ENCODE data around the gene TUBA3D. TPM values are rescaled to one million over a fixed set of nuclear protein-coding genes. Genes with fewer than 3 reads are reported as not detected.
"Not testable (repeated sequence)": the region's sequence is repeated elsewhere in the genome, so short reads cannot be mapped to it uniquely, and the experiment has no call there.

The TUBA3D gene
- total RNA-seq, 2 experiments from 2014 or later: not detected

DNA sequence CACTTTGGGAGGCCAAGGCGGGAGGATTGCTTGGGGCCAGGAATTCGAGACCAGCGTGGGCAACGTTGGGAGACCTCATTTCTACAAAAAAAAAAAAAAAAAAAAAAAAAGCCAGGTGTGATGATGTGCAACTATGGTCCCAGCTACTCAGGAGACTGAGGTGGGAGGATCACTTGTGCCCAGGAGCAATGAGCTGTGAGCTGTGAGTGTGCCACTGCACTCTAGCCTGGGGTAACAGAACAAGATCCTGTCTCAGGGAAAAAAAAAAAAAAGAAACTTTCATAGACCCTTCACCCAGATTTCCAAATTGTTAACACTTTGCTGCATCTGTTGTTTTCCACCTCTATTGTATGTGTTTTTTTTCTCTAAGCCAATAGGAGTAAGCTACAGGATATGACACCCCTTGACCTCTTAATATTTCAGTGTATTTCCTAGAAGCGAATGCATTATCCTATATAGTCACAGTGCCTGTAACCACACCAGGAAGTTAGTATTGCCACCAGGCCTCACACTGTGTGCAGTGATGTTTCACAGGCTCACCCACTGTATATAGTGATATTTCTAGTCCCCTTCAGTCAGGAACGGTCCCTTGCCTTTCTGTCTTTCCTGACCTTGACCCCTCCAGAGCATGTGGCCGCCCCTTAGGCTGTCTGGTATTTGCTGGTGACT, 28.3 kb downstream of the TUBA3D start:
- H3K27me3 Mint-ChIP-seq; intact Hi-C loops (cut with DNase I, micrococcal nuclease); H3K4me1 Mint-ChIP-seq (ENCODE audit: low read depth); H3K4me1 ChIP-seq (ENCODE audit: insufficient read depth, low read length); H3K27ac Mint-ChIP-seq; H3K27me3 ChIP-seq (ENCODE audit: control insufficient read depth in 1 of 2, insufficient read depth in 2 of 2, low read length in 2 of 2); ATAC-seq (ENCODE audit: poor library complexity); H3K4me3 ChIP-seq (ENCODE audit: low read length); H3K4me3 Mint-ChIP-seq; H3K9me3 ChIP-seq (ENCODE audit: control insufficient read depth in 1 of 2, insufficient read depth in 1 of 2, low read length in 2 of 2); DNase-seq; H3K9me3 Mint-ChIP-seq; POLR2A ChIA-PET; H3K27ac ChIP-seq (ENCODE audit: low read depth in 1 of 2, low read length in 2 of 2): not testable (repeated sequence)
- peaks cover 73% of the 10 kb centered on the region for H3K36me3 ChIP-seq (ENCODE audit: insufficient read depth, low read length)
- H3K36me3 Mint-ChIP-seq (ENCODE audit: low read depth): peaks cover 87% of the 10 kb centered on the region
- CTCF ChIA-PET: interaction anchor here (2.0 kb wide), 1 partner anchor 11 kb away, joined by 8 read pairs; no protein-coding TSS in a partner anchor

GRCh38 chr2:131509615-131510014, 33.7 kb downstream of the TUBA3D start:
- no peak overlapping the region for H3K27ac Mint-ChIP-seq
- ChIA-PET POLR2A (no interaction called here), CTCF (no interaction called here)
- no peaks in the 10 kb centered on the region for H3K4me1 Mint-ChIP-seq (ENCODE audit: low read depth)
- no peaks in the 10 kb centered on the region for H3K27me3 ChIP-seq (ENCODE audit: control insufficient read depth in 1 of 2, insufficient read depth in 2 of 2, low read length in 2 of 2)
- ATAC-seq (ENCODE audit: poor library complexity): no peak
- H3K27me3 Mint-ChIP-seq: no peaks in the 10 kb centered on the region
- H3K36me3 Mint-ChIP-seq (ENCODE audit: low read depth): peaks cover 79% of the 10 kb centered on the region
- no peak overlapping the region for H3K27ac ChIP-seq (ENCODE audit: low read depth in 1 of 2, low read length in 2 of 2)
- DNase-seq: no peak
- no peak overlapping the region for H3K4me3 Mint-ChIP-seq
- intact Hi-C loops (cut with DNase I, micrococcal nuclease): no loop called here
- no peaks in the 10 kb centered on the region for H3K9me3 Mint-ChIP-seq
- H3K9me3 ChIP-seq (ENCODE audit: control insufficient read depth in 1 of 2, insufficient read depth in 1 of 2, low read length in 2 of 2): no peaks in the 10 kb centered on the region
- peaks cover 55% of the 10 kb centered on the region for H3K36me3 ChIP-seq (ENCODE audit: insufficient read depth, low read length)
- TF ChIP-seq, protein P1, sequence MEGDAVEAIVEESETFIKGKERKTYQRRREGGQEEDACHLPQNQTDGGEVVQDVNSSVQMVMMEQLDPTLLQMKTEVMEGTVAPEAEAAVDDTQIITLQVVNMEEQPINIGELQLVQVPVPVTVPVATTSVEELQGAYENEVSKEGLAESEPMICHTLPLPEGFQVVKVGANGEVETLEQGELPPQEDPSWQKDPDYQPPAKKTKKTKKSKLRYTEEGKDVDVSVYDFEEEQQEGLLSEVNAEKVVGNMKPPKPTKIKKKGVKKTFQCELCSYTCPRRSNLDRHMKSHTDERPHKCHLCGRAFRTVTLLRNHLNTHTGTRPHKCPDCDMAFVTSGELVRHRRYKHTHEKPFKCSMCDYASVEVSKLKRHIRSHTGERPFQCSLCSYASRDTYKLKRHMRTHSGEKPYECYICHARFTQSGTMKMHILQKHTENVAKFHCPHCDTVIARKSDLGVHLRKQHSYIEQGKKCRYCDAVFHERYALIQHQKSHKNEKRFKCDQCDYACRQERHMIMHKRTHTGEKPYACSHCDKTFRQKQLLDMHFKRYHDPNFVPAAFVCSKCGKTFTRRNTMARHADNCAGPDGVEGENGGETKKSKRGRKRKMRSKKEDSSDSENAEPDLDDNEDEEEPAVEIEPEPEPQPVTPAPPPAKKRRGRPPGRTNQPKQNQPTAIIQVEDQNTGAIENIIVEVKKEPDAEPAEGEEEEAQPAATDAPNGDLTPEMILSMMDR (IDR thresholded peaks at IDR 0.05): no peak
- H3K4me3 ChIP-seq (ENCODE audit: low read length): no peak overlapping the region
- no peaks in the 10 kb centered on the region for H3K4me1 ChIP-seq (ENCODE audit: insufficient read depth, low read length)

GRCh38 chr2:131511291-131511968, 35.5 kb downstream of the TUBA3D start:
- H3K4me1 ChIP-seq (ENCODE audit: insufficient read depth, low read length); DNase-seq; intact Hi-C loops (cut with DNase I, micrococcal nuclease); H3K27ac ChIP-seq (ENCODE audit: low read depth in 1 of 2, low read length in 2 of 2); H3K27ac Mint-ChIP-seq; H3K4me1 Mint-ChIP-seq (ENCODE audit: low read depth); H3K27me3 Mint-ChIP-seq; H3K9me3 Mint-ChIP-seq; H3K9me3 ChIP-seq (ENCODE audit: control insufficient read depth in 1 of 2, insufficient read depth in 1 of 2, low read length in 2 of 2); H3K27me3 ChIP-seq (ENCODE audit: control insufficient read depth in 1 of 2, insufficient read depth in 2 of 2, low read length in 2 of 2); POLR2A ChIA-PET; CTCF ChIA-PET; H3K4me3 Mint-ChIP-seq; ATAC-seq (ENCODE audit: poor library complexity); H3K4me3 ChIP-seq (ENCODE audit: low read length): not testable (repeated sequence)
- peaks cover 73% of the 10 kb centered on the region for H3K36me3 Mint-ChIP-seq (ENCODE audit: low read depth)
- peaks cover 39% of the 10 kb centered on the region for H3K36me3 ChIP-seq (ENCODE audit: insufficient read depth, low read length)

DNA sequence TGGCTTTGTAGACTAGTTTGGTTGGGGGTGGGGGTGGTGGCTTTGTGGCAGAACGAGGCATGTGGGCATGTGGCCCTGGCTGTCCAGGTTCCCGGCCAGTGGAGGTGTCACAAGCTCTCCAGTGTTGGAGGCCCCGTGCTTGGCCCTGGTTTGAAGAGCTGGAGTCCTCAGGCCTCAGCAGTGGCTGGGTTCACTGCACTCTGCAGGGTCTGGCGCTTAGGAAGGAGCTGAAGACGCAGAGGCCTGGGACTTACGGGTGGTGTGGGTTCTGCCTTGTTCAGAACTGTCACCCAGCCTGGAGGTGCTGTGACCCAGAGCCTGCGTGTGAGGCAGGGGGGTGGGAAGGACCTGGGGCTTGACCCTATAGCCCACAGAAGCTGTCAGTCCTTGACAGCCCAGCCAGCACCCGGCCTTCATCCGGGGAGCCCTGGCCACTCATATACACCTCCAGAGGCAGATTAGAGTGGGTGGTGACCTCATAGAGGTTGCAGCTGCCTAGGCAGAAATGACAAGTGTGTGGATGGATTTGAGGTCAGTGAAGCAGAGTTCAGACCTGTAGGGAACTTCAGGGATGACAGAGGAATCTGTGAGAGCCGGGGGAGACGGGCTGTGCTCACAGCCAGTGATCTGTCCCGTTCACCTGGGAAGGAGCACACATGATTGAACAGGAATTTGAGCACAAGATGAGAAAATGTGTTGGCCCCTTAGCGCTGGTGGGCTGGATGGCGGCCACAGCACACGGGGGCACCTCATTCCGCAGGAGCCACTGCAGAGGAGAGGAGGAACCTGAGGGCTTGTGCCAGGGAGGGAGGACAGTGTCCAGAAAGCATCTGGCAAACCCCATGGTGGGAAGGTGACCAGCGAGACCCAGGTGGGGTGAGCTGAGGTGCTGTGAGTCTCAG, 36.3 kb downstream of the TUBA3D start:
- POLR2A ChIA-PET; DNase-seq; H3K4me1 ChIP-seq (ENCODE audit: insufficient read depth, low read length); H3K27ac Mint-ChIP-seq; H3K9me3 Mint-ChIP-seq; H3K27me3 ChIP-seq (ENCODE audit: control insufficient read depth in 1 of 2, insufficient read depth in 2 of 2, low read length in 2 of 2); H3K4me3 Mint-ChIP-seq; H3K27ac ChIP-seq (ENCODE audit: low read depth in 1 of 2, low read length in 2 of 2); H3K9me3 ChIP-seq (ENCODE audit: control insufficient read depth in 1 of 2, insufficient read depth in 1 of 2, low read length in 2 of 2); intact Hi-C loops (cut with DNase I, micrococcal nuclease); H3K4me1 Mint-ChIP-seq (ENCODE audit: low read depth); H3K27me3 Mint-ChIP-seq; ATAC-seq (ENCODE audit: poor library complexity); CTCF ChIA-PET; H3K4me3 ChIP-seq (ENCODE audit: low read length): not testable (repeated sequence)
- H3K36me3 ChIP-seq (ENCODE audit: insufficient read depth, low read length): peaks cover 41% of the 10 kb centered on the region
- peaks cover 69% of the 10 kb centered on the region for H3K36me3 Mint-ChIP-seq (ENCODE audit: low read depth)

- H3K9me3 Mint-ChIP-seq; H3K27me3 Mint-ChIP-seq; H3K4me3 Mint-ChIP-seq; ATAC-seq (ENCODE audit: poor library complexity); intact Hi-C loops (cut with DNase I, micrococcal nuclease); CTCF ChIA-PET; H3K9me3 ChIP-seq (ENCODE audit: control insufficient read depth in 1 of 2, insufficient read depth in 1 of 2, low read length in 2 of 2); H3K27me3 ChIP-seq (ENCODE audit: control insufficient read depth in 1 of 2, insufficient read depth in 2 of 2, low read length in 2 of 2); H3K4me1 ChIP-seq (ENCODE audit: insufficient read depth, low read length); H3K4me3 ChIP-seq (ENCODE audit: low read length); H3K27ac ChIP-seq (ENCODE audit: low read depth in 1 of 2, low read length in 2 of 2); H3K27ac Mint-ChIP-seq; DNase-seq; POLR2A ChIA-PET; H3K4me1 Mint-ChIP-seq (ENCODE audit: low read depth): not testable (repeated sequence)
- H3K36me3 ChIP-seq (ENCODE audit: insufficient read depth, low read length): peaks cover 28% of the 10 kb centered on the region
- peaks cover 69% of the 10 kb centered on the region for H3K36me3 Mint-ChIP-seq (ENCODE audit: low read depth)
These were observed 38.7 kb downstream of the TUBA3D start for GRCh38 chr2:131514408-131515166.

- peaks cover 65% of the 10 kb centered on the region for H3K36me3 Mint-ChIP-seq (ENCODE audit: low read depth)
- H3K27ac Mint-ChIP-seq, POLR2A ChIA-PET: not testable (repeated sequence)
These were observed 39.3 kb downstream of the TUBA3D start for GRCh38 chr2:131515235-131515634.

More at GRCh38 chr2:131515235-131515634, 39.3 kb downstream of the TUBA3D start:
- H3K27me3 Mint-ChIP-seq; H3K9me3 Mint-ChIP-seq; H3K9me3 ChIP-seq (ENCODE audit: control insufficient read depth in 1 of 2, insufficient read depth in 1 of 2, low read length in 2 of 2); H3K27ac ChIP-seq (ENCODE audit: low read depth in 1 of 2, low read length in 2 of 2); H3K4me3 Mint-ChIP-seq; H3K4me3 ChIP-seq (ENCODE audit: low read length); DNase-seq; intact Hi-C loops (cut with DNase I, micrococcal nuclease); H3K4me1 ChIP-seq (ENCODE audit: insufficient read depth, low read length); CTCF ChIA-PET; H3K27me3 ChIP-seq (ENCODE audit: control insufficient read depth in 1 of 2, insufficient read depth in 2 of 2, low read length in 2 of 2); ATAC-seq (ENCODE audit: poor library complexity); H3K4me1 Mint-ChIP-seq (ENCODE audit: low read depth): not testable (repeated sequence)
- peaks cover 22% of the 10 kb centered on the region for H3K36me3 ChIP-seq (ENCODE audit: insufficient read depth, low read length)
